ENCODE measurements around the gene CALM3. TPM values are rescaled to one million over a fixed set of nuclear protein-coding genes. Genes with fewer than 3 reads are reported as not detected.

The CALM3 gene
- total RNA-seq, 1 experiment from 2014 or later: 103 TPM

GRCh38 chr19:46587861-46588260, 13.3 kb upstream of the CALM3 start:
- DNase-seq (ENCODE audit: unreplicated experiment): no peak
- TF ChIP-seq CTCF (IDR thresholded peaks at IDR 0.05; ENCODE audit: unreplicated experiment): no peak
- no peak overlapping the region for H3K4me3 Mint-ChIP-seq (ENCODE audit: unreplicated experiment)
- no peaks in the 10 kb centered on the region for H3K4me1 Mint-ChIP-seq (ENCODE audit: insufficient read depth, unreplicated experiment)
- no peaks in the 10 kb centered on the region for H3K27me3 Mint-ChIP-seq (ENCODE audit: insufficient read depth, unreplicated experiment)
- H3K27ac Mint-ChIP-seq (ENCODE audit: low read depth, unreplicated experiment): no peak overlapping the region
- no TSS peak for BruUV-seq (replicated peaks)
- no peaks in the 10 kb centered on the region for H3K9me3 Mint-ChIP-seq (ENCODE audit: unreplicated experiment)
- intact Hi-C loops (cut with micrococcal nuclease): no loop called here
- POLR2A ChIA-PET: no interaction called here
- no peaks in the 10 kb centered on the region for H3K36me3 Mint-ChIP-seq (ENCODE audit: insufficient read depth, unreplicated experiment)
- CTCF ChIA-PET: interaction anchor here (0.8 kb wide), 1 partner anchor 27 kb away, joined by 3 read pairs; no protein-coding TSS in a partner anchor

- Mint-ChIP-seq H3K36me3 (ENCODE audit: insufficient read depth, unreplicated experiment) (no peaks in the 10 kb centered on the region), H3K4me3 (ENCODE audit: unreplicated experiment) (no peak overlapping the region), H3K9me3 (ENCODE audit: unreplicated experiment) (no peaks in the 10 kb centered on the region), H3K4me1 (ENCODE audit: insufficient read depth, unreplicated experiment) (no peaks in the 10 kb centered on the region), H3K27me3 (ENCODE audit: insufficient read depth, unreplicated experiment) (no peaks in the 10 kb centered on the region), H3K27ac (ENCODE audit: low read depth, unreplicated experiment) (no peak overlapping the region)
- no peak for TF ChIP-seq CTCF (IDR thresholded peaks at IDR 0.05; ENCODE audit: unreplicated experiment)
- ChIA-PET POLR2A (interaction anchor here (0.6 to 0.7 kb wide), 2 partner anchors 9 to 341 kb away, joined by 3 to 5 read pairs; partner anchors contain the start of gene CALM3), CTCF (interaction anchor here (0.6 kb wide), 1 partner anchor 9 kb away, joined by 3 read pairs; no protein-coding TSS in a partner anchor)
- no peak for DNase-seq (ENCODE audit: unreplicated experiment)
- BruUV-seq (replicated peaks): no TSS peak
- intact Hi-C loops (cut with micrococcal nuclease): no loop called here
These were observed 9.9 kb upstream of the CALM3 start for GRCh38 chr19:46591254-46591653.

- TF ChIP-seq CTCF (IDR thresholded peaks at IDR 0.05; ENCODE audit: unreplicated experiment): no peak
These were observed 9.3 kb upstream of the CALM3 start for GRCh38 chr19:46591870-46592269.

GRCh38 chr19:46596008-46596407, 5.1 kb upstream of the CALM3 start:
- no peak for TF ChIP-seq CTCF (IDR thresholded peaks at IDR 0.05; ENCODE audit: unreplicated experiment)
- no peaks in the 10 kb centered on the region for H3K4me1 Mint-ChIP-seq (ENCODE audit: insufficient read depth, unreplicated experiment)
- H3K27ac Mint-ChIP-seq (ENCODE audit: low read depth, unreplicated experiment): peak overlapping the region; percentile 9
- ChIA-PET CTCF (interaction anchor here (0.6 to 0.7 kb wide), 3 partner anchors 51 to 485 kb away, joined by 3 read pairs; no protein-coding TSS in a partner anchor), POLR2A (no interaction called here)
- no peaks in the 10 kb centered on the region for H3K27me3 Mint-ChIP-seq (ENCODE audit: insufficient read depth, unreplicated experiment)
- DNase-seq (ENCODE audit: unreplicated experiment): no peak
- BruUV-seq (replicated peaks): no TSS peak
- H3K9me3 Mint-ChIP-seq (ENCODE audit: unreplicated experiment): no peaks in the 10 kb centered on the region
- peaks cover 4% of the 10 kb centered on the region for H3K36me3 Mint-ChIP-seq (ENCODE audit: insufficient read depth, unreplicated experiment)
- no peak overlapping the region for H3K4me3 Mint-ChIP-seq (ENCODE audit: unreplicated experiment)
- intact Hi-C loops (cut with micrococcal nuclease): no loop called here

More at GRCh38 chr19:46591870-46592269, 9.3 kb upstream of the CALM3 start:
- Mint-ChIP-seq H3K4me3 (ENCODE audit: unreplicated experiment) (no peak overlapping the region), H3K9me3 (ENCODE audit: unreplicated experiment) (no peaks in the 10 kb centered on the region), H3K27ac (ENCODE audit: low read depth, unreplicated experiment) (no peak overlapping the region), H3K36me3 (ENCODE audit: insufficient read depth, unreplicated experiment) (no peaks in the 10 kb centered on the region), H3K4me1 (ENCODE audit: insufficient read depth, unreplicated experiment) (no peaks in the 10 kb centered on the region), H3K27me3 (ENCODE audit: insufficient read depth, unreplicated experiment) (no peaks in the 10 kb centered on the region)
- intact Hi-C loops (cut with micrococcal nuclease): no loop called here
- BruUV-seq (replicated peaks): no TSS peak
- ChIA-PET POLR2A (no interaction called here), CTCF (interaction anchor here (0.6 kb wide), 1 partner anchor 75 kb away, joined by 3 read pairs; no protein-coding TSS in a partner anchor)
- DNase-seq (ENCODE audit: unreplicated experiment): no peak
